Measurements from ENCODE around the gene NOL9. TPM values are rescaled to one million over a fixed set of nuclear protein-coding genes. Genes with fewer than 3 reads are reported as not detected.

The NOL9 gene
- total RNA-seq, 1 donor from 2014 or later: 26.8 TPM

DNA sequence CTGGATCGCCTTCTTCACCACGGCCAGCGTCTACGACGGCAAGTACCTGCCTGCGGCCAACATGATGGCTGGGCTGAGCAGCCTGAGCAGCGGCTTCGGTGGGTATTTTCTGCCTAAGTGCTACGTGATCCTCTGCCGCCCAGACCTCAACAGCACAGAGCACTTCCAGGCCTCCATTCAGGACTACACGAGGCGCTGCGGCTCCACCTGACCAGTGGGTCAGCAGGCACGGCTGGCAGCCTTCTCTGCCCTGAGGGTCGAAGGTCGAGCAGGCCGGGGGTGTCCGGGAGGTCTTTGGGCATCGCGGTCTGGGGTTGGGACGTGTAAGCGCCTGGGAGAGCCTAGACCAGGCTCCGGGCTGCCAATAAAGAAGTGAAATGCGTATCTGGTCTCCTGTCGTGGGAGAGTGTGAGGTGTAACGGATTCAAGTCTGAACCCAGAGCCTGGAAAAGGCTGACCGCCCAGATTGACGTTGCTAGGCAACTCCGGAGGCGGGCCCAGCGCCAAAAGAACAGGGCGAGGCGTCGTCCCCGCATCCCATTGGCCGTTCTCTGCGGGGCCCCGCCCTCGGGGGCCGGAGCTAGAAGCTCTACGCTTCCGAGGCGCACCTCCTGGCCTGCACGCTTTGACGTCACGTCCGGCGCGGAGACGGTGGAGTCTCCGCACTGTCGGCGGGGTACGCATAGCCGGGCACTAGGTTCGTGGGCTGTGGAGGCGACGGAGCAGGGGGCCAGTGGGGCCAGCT lies 25.2 kb upstream of the NOL9 start, which contains the start of gene ZBTB48:
TSS of gene ZBTB48 (plus strand) at position 621 of the 745 bp plus-strand sequence. CDS start 616 bp downstream, outside the sequence.
- H3K9ac ChIP-seq (ENCODE audit: low read length): peak within 1 kb of the TSS; percentile 83
- H3K4me3 ChIP-seq (ENCODE audit: insufficient read depth, low read depth, low read length): peak within 1 kb of the TSS; percentile 65
- Mint-ChIP-seq H3K4me1 (ENCODE audit: low read depth, unreplicated experiment) (peaks cover 24% of the 10 kb centered on the region), H3K27me3 (ENCODE audit: low read depth, unreplicated experiment) (no peaks in the 10 kb centered on the region), H3K36me3 (ENCODE audit: low read depth, unreplicated experiment) (no peaks in the 10 kb centered on the region), H3K9me3 (ENCODE audit: unreplicated experiment) (no peaks in the 10 kb centered on the region), H3K4me3 (ENCODE audit: unreplicated experiment) (peak within 1 kb of the TSS; percentile 96), H3K27ac (ENCODE audit: unreplicated experiment) (peak within 1 kb of the TSS; percentile 80)
- DNase-seq (ENCODE audit: low read depth) (peak; percentile 84), FAIRE-seq (peak; percentile 86)
- H4K20me1 ChIP-seq (ENCODE audit: insufficient read depth, low read length): peaks cover 28% of the 10 kb centered on the region
- H2AFZ ChIP-seq (ENCODE audit: low read depth, low read length): peak within 1 kb of the TSS; percentile 70
- H3K79me2 ChIP-seq (ENCODE audit: insufficient read depth, low read length): peaks cover 30% of the 10 kb centered on the region
- H3K27me3 ChIP-seq (ENCODE audit: insufficient read depth, low read length): no peaks in the 10 kb centered on the region
- peaks cover 12% of the 10 kb centered on the region for H3K4me1 ChIP-seq (ENCODE audit: insufficient read depth, low read length)
- H3K36me3 ChIP-seq (ENCODE audit: insufficient read depth, low read length): no peaks in the 10 kb centered on the region
- peak within 1 kb of the TSS; percentile 45 for H3K27ac ChIP-seq (ENCODE audit: low read depth, low read length)
- no peaks in the 10 kb centered on the region for H3K9me3 ChIP-seq (ENCODE audit: insufficient read depth, low read depth, low read length)
- TF ChIP-seq EZH2 (IDR thresholded peaks at IDR 0.05; ENCODE audit: insufficient read depth, low read length): no peak
- TF ChIP-seq, protein P1, sequence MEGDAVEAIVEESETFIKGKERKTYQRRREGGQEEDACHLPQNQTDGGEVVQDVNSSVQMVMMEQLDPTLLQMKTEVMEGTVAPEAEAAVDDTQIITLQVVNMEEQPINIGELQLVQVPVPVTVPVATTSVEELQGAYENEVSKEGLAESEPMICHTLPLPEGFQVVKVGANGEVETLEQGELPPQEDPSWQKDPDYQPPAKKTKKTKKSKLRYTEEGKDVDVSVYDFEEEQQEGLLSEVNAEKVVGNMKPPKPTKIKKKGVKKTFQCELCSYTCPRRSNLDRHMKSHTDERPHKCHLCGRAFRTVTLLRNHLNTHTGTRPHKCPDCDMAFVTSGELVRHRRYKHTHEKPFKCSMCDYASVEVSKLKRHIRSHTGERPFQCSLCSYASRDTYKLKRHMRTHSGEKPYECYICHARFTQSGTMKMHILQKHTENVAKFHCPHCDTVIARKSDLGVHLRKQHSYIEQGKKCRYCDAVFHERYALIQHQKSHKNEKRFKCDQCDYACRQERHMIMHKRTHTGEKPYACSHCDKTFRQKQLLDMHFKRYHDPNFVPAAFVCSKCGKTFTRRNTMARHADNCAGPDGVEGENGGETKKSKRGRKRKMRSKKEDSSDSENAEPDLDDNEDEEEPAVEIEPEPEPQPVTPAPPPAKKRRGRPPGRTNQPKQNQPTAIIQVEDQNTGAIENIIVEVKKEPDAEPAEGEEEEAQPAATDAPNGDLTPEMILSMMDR (IDR thresholded peaks at IDR 0.05; ENCODE audit: insufficient read depth, low read depth, low read length): no peak
- H3K4me2 ChIP-seq (ENCODE audit: low read length): peak within 1 kb of the TSS; percentile 90

DNA sequence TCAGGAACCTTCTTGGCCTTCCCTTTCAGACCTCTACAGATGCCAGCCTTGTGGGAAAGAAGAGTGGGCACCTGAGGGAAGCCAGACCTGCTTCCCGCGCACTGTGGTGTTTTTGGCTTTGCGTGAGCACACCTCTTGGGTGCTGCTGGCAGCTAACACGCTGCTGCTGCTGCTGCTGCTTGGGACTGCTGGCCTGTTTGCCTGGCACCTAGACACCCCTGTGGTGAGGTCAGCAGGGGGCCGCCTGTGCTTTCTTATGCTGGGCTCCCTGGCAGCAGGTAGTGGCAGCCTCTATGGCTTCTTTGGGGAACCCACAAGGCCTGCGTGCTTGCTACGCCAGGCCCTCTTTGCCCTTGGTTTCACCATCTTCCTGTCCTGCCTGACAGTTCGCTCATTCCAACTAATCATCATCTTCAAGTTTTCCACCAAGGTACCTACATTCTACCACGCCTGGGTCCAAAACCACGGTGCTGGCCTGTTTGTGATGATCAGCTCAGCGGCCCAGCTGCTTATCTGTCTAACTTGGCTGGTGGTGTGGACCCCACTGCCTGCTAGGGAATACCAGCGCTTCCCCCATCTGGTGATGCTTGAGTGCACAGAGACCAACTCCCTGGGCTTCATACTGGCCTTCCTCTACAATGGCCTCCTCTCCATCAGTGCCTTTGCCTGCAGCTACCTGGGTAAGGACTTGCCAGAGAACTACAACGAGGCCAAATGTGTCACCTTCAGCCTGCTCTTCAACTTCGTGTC lies 24.5 kb upstream of the NOL9 start:
- Histone ChIP-seq H2AFZ (ENCODE audit: low read depth, low read length) (peak overlapping the region; percentile 70), H3K9ac (ENCODE audit: low read length) (peak overlapping the region; percentile 83), H4K20me1 (ENCODE audit: insufficient read depth, low read length) (peaks cover 23% of the 10 kb centered on the region), H3K4me2 (ENCODE audit: low read length) (peak overlapping the region; percentile 90), H3K79me2 (ENCODE audit: insufficient read depth, low read length) (peaks cover 26% of the 10 kb centered on the region), H3K27ac (ENCODE audit: low read depth, low read length) (no peak overlapping the region), H3K4me3 (ENCODE audit: insufficient read depth, low read depth, low read length) (peak overlapping the region; percentile 65), H3K36me3 (ENCODE audit: insufficient read depth, low read length) (no peaks in the 10 kb centered on the region), H3K4me1 (ENCODE audit: insufficient read depth, low read length) (peaks cover 12% of the 10 kb centered on the region), H3K27me3 (ENCODE audit: insufficient read depth, low read length) (no peaks in the 10 kb centered on the region), H3K9me3 (ENCODE audit: insufficient read depth, low read depth, low read length) (no peaks in the 10 kb centered on the region)
- TF ChIP-seq, protein P1 (IDR thresholded peaks at IDR 0.05; ENCODE audit: insufficient read depth, low read depth, low read length): no peak
- TF ChIP-seq EZH2 (IDR thresholded peaks at IDR 0.05; ENCODE audit: insufficient read depth, low read length): no peak
- FAIRE-seq (no peak), DNase-seq (ENCODE audit: low read depth) (no peak)
- Mint-ChIP-seq H3K27ac (ENCODE audit: unreplicated experiment) (peak overlapping the region; percentile 72), H3K9me3 (ENCODE audit: unreplicated experiment) (no peaks in the 10 kb centered on the region), H3K36me3 (ENCODE audit: low read depth, unreplicated experiment) (no peaks in the 10 kb centered on the region), H3K4me3 (ENCODE audit: unreplicated experiment) (peak overlapping the region; percentile 96), H3K27me3 (ENCODE audit: low read depth, unreplicated experiment) (no peaks in the 10 kb centered on the region), H3K4me1 (ENCODE audit: low read depth, unreplicated experiment) (peaks cover 27% of the 10 kb centered on the region)

Measured in astrocyte (in vitro differentiated cells and primary cell).